Stimulated activated CD8-positive, alpha-beta memory T cell treated with anti-CD3 and anti-CD28 coated beads, Interleukin-15, amount 100 ng/mL, for 24 hours (primary cell): ENCODE data around the gene ZMYND19.
A peak's percentile ranks its signal among the peaks of the same experiment; 100 is the strongest.
"Not testable (repeated sequence)": the region's sequence is repeated elsewhere in the genome, so short reads cannot be mapped to it uniquely, and the experiment has no call there.

Source experiments
- DNase-seq: peaks from one replicate; pipeline ENCODE4 v3.0.0-alpha.2; 2020; ENCODE audit warnings: low read depth

ZMYND19 gene

GRCh38 chr9:137556069-137556838, 34.1 kb downstream of the ZMYND19 start:
- no peak for DNase-seq

GRCh38 chr9:137555179-137555578, 35.1 kb downstream of the ZMYND19 start:
- no peak for DNase-seq

- DNase-seq: no peak
Measured at GRCh38 chr9:137554349-137554748, 36.0 kb downstream of the ZMYND19 start.

- not testable (repeated sequence) for DNase-seq
Measured at GRCh38 chr9:137553654-137554053, 36.7 kb downstream of the ZMYND19 start.

GRCh38 chr9:137552022-137552768, 38.1 kb downstream of the ZMYND19 start:
- DNase-seq: no peak

- DNase-seq: peak; percentile 76
Measured at GRCh38 chr9:137551264-137552021, 38.9 kb downstream of the ZMYND19 start, which contains the start of gene MRPL41. Gene MRPL41 (plus strand): TSS chr9:137551879. CDS start chr9:137552082, 203 bp downstream.

GRCh38 chr9:137550958-137551263, 39.4 kb downstream of the ZMYND19 start:
- DNase-seq: not testable (repeated sequence)

- no peak for DNase-seq
Measured at GRCh38 chr9:137550231-137550621, 40.1 kb downstream of the ZMYND19 start, which contains the start of gene PNPLA7. Gene PNPLA7 (minus strand): TSS chr9:137550402. CDS start chr9:137550197, 205 bp downstream.

- no peak for DNase-seq
Measured at GRCh38 chr9:137547687-137548543, 42.4 kb downstream of the ZMYND19 start.

- no peak for DNase-seq
Measured at GRCh38 chr9:137545123-137545522, 45.2 kb downstream of the ZMYND19 start.

GRCh38 chr9:137544176-137544760, 46.0 kb downstream of the ZMYND19 start:
- DNase-seq: no peak

- no peak for DNase-seq
Measured at GRCh38 chr9:137543237-137543963, 46.9 kb downstream of the ZMYND19 start.

- no peak for DNase-seq
Measured at GRCh38 chr9:137542486-137542885, 47.8 kb downstream of the ZMYND19 start.

GRCh38 chr9:137540536-137540935, 49.8 kb downstream of the ZMYND19 start:
- no peak for DNase-seq

GRCh38 chr9:137538058-137538457, 52.3 kb downstream of the ZMYND19 start:
- no peak for DNase-seq

GRCh38 chr9:137536594-137537131, 53.6 kb downstream of the ZMYND19 start:
- DNase-seq: not testable (repeated sequence)

GRCh38 chr9:137535120-137535428, 55.2 kb downstream of the ZMYND19 start:
- DNase-seq: no peak

GRCh38 chr9:137534256-137535119, 55.8 kb downstream of the ZMYND19 start:
- no peak for DNase-seq

GRCh38 chr9:137532891-137533468, 57.3 kb downstream of the ZMYND19 start:
- DNase-seq: not testable (repeated sequence)
